HEK293 (cell line): ENCODE results near the gene TMEM145.
A peak's percentile ranks its signal among the peaks of the same experiment; 100 is the strongest.

Experiments
- CTCF ChIA-PET: fragments of 350-600 bp; formaldehyde crosslinking; extraction: SDS; loops from one replicate; lab custom pipeline; 2021; ENCODE audit warnings: antibody characterized with exemption; lab: Yijun Ruan, JAX
- POLR2A ChIA-PET: fragments of 300-600 bp; formaldehyde crosslinking; extraction: SDS; loops from one replicate; lab custom pipeline; 2020; ENCODE audit warnings: antibody characterized with exemption, inconsistent platforms; lab: Yijun Ruan, JAX
- H3K27ac ChIP-seq: fragments of 200-500 bp; sonication (Bioruptor generic); 2 replicates; pipeline ENCODE4 v1.5.1; 2014; ENCODE audit warnings: low read depth, low read length, control low read depth, inconsistent platforms; ENCODE audit errors: extremely low read depth
- H3K36me3 ChIP-seq, 2 experiments: fragments of 200-500 bp in 1 of 2; sonication (Bioruptor generic) in 1 of 2; 1 replicate in 1 of 2; 2 replicates in 1 of 2; pipeline ENCODE4 v1.5.1; 2014 to 2017; ENCODE audit warnings: inconsistent platforms in 2 of 2, low read length in 2 of 2; ENCODE audit not compliant: control insufficient read depth in 2 of 2, insufficient read depth in 1 of 2
- H3K4me1 ChIP-seq: fragments of 200-500 bp; sonication (Bioruptor generic); 2 replicates; pipeline ENCODE4 v1.5.1; 2014; ENCODE audit warnings: mild to moderate bottlenecking, low read length, inconsistent platforms; ENCODE audit not compliant: control insufficient read depth, insufficient read depth
- H3K4me3 ChIP-seq: 2 replicates; pipeline ENCODE4 v1.5.1; 2011; ENCODE audit warnings: low read depth, mild to moderate bottlenecking, control low read depth, low read length, moderate library complexity
- H3K9me3 ChIP-seq: fragments of 200-500 bp; sonication (Bioruptor generic); 2 replicates; pipeline ENCODE4 v1.5.1; 2014; ENCODE audit warnings: low read depth, low read length, inconsistent platforms; ENCODE audit not compliant: control insufficient read depth, insufficient read depth
- HOXD13 ChIP-seq: sonication (generic); formaldehyde crosslinking; IDR thresholded peaks from 2 replicates; pipeline ENCODE4 v1.8.0; 2022; ENCODE audit warnings: missing genetic modification reagents, borderline replicate concordance
- MZF1 ChIP-seq: fragments of 450-650 bp; formaldehyde crosslinking; IDR thresholded peaks from 2 replicates; pipeline ENCODE4 v1.5.1; 2017; ENCODE audit warnings: missing biosample characterization, missing genetic modification characterization, borderline replicate concordance
- RBAK ChIP-seq: fragments of 450-650 bp; formaldehyde crosslinking; IDR thresholded peaks from 2 replicates; pipeline ENCODE4 v1.5.1; 2016; ENCODE audit warnings: missing biosample characterization, missing genetic modification characterization
- SP2 ChIP-seq: fragments of 450-650 bp; formaldehyde crosslinking; IDR thresholded peaks from 2 replicates; pipeline ENCODE4 v1.5.1; 2016; ENCODE audit warnings: missing biosample characterization, missing genetic modification characterization
- WT1 ChIP-seq: fragments of 450-650 bp; formaldehyde crosslinking; IDR thresholded peaks from 2 replicates; pipeline ENCODE4 v1.5.1; 2016; ENCODE audit warnings: missing biosample characterization, missing genetic modification characterization
- YY2 ChIP-seq: fragments of 450-650 bp; formaldehyde crosslinking; IDR thresholded peaks from 2 replicates; pipeline ENCODE4 v1.5.1; 2016; ENCODE audit warnings: missing biosample characterization, missing genetic modification characterization
- ZBTB20 ChIP-seq: fragments of 450-650 bp; formaldehyde crosslinking; IDR thresholded peaks from 2 replicates; pipeline ENCODE4 v1.5.1; 2016; ENCODE audit warnings: missing biosample characterization, missing genetic modification characterization
- ZNF184 ChIP-seq: fragments of 450-650 bp; IDR thresholded peaks from 2 replicates; pipeline ENCODE4 v1.5.1; 2018; ENCODE audit warnings: missing biosample characterization, mild to moderate bottlenecking, missing genetic modification characterization
- ZNF350 ChIP-seq: fragments of 450-650 bp; formaldehyde crosslinking; IDR thresholded peaks from 2 replicates; pipeline ENCODE4 v1.5.0; 2017; ENCODE audit warnings: missing biosample characterization, mild to moderate bottlenecking, missing genetic modification characterization
- ZNF416 ChIP-seq: fragments of 450-650 bp; formaldehyde crosslinking; IDR thresholded peaks from 2 replicates; pipeline ENCODE4 v1.5.1; 2016; ENCODE audit warnings: missing biosample characterization, missing genetic modification characterization
- ZNF48 ChIP-seq: fragments of 450-650 bp; formaldehyde crosslinking; IDR thresholded peaks from 2 replicates; pipeline ENCODE4 v1.5.1; 2016; ENCODE audit warnings: missing biosample characterization, missing genetic modification characterization
- ZNF514 ChIP-seq: fragments of 450-650 bp; formaldehyde crosslinking; IDR thresholded peaks from 2 replicates; pipeline ENCODE4 v1.5.1; 2016; ENCODE audit warnings: missing biosample characterization, missing genetic modification characterization
- ZNF529 ChIP-seq: fragments of 450-650 bp; formaldehyde crosslinking; IDR thresholded peaks from 2 replicates; pipeline ENCODE4 v1.5.1; 2017; ENCODE audit warnings: missing genetic modification characterization, missing biosample characterization; ENCODE audit not compliant: insufficient replicate concordance
- ZNF549 ChIP-seq: fragments of 450-650 bp; IDR thresholded peaks from 2 replicates; pipeline ENCODE4 v1.5.1; 2018; ENCODE audit warnings: missing biosample characterization, missing genetic modification characterization, mild to moderate bottlenecking, inconsistent platforms, moderate library complexity
- ZNF623 ChIP-seq: fragments of 450-650 bp; formaldehyde crosslinking; IDR thresholded peaks from 2 replicates; pipeline ENCODE4 v1.5.1; 2016; ENCODE audit warnings: missing biosample characterization, missing genetic modification characterization
- ZNF660 ChIP-seq: fragments of 450-650 bp; IDR thresholded peaks from 2 replicates; pipeline ENCODE4 v1.5.1; 2018; ENCODE audit warnings: missing biosample characterization, mild to moderate bottlenecking, missing genetic modification characterization
- ZNF76 ChIP-seq: fragments of 450-650 bp; formaldehyde crosslinking; IDR thresholded peaks from 2 replicates; pipeline ENCODE4; 2016; ENCODE audit warnings: low read depth, missing biosample characterization, missing genetic modification characterization, borderline replicate concordance
- ZNF837 ChIP-seq: fragments of 450-650 bp; formaldehyde crosslinking; IDR thresholded peaks from 2 replicates; pipeline ENCODE4 v1.5.1; 2016; ENCODE audit warnings: missing biosample characterization, missing genetic modification characterization
- ZSCAN16 ChIP-seq: fragments of 450-650 bp; formaldehyde crosslinking; IDR thresholded peaks from 2 replicates; pipeline ENCODE4 v1.5.1; 2016; ENCODE audit warnings: missing biosample characterization, missing genetic modification characterization
- TF ChIP-seq, protein P1 (sequence below): fragments of 450-650 bp; formaldehyde crosslinking; IDR thresholded peaks from 2 replicates; pipeline ENCODE4 v1.5.1; 2016; ENCODE audit warnings: missing biosample characterization, missing genetic modification characterization
- TF ChIP-seq, protein P2 (sequence below): fragments of 450-650 bp; formaldehyde crosslinking; IDR thresholded peaks from 2 replicates; pipeline ENCODE4 v1.5.1; 2016; ENCODE audit warnings: missing biosample characterization, missing genetic modification characterization, low read depth
- TF ChIP-seq, protein P3 (sequence below): fragments of 450-650 bp; formaldehyde crosslinking; IDR thresholded peaks from 2 replicates; pipeline ENCODE4 v1.5.1; 2016; ENCODE audit warnings: missing biosample characterization, missing genetic modification characterization
- TF ChIP-seq, protein P4 (sequence below): fragments of 450-650 bp; formaldehyde crosslinking; IDR thresholded peaks from 2 replicates; pipeline ENCODE4 v1.5.1; 2016; ENCODE audit warnings: missing biosample characterization, missing genetic modification characterization

TMEM145 gene

DNA sequence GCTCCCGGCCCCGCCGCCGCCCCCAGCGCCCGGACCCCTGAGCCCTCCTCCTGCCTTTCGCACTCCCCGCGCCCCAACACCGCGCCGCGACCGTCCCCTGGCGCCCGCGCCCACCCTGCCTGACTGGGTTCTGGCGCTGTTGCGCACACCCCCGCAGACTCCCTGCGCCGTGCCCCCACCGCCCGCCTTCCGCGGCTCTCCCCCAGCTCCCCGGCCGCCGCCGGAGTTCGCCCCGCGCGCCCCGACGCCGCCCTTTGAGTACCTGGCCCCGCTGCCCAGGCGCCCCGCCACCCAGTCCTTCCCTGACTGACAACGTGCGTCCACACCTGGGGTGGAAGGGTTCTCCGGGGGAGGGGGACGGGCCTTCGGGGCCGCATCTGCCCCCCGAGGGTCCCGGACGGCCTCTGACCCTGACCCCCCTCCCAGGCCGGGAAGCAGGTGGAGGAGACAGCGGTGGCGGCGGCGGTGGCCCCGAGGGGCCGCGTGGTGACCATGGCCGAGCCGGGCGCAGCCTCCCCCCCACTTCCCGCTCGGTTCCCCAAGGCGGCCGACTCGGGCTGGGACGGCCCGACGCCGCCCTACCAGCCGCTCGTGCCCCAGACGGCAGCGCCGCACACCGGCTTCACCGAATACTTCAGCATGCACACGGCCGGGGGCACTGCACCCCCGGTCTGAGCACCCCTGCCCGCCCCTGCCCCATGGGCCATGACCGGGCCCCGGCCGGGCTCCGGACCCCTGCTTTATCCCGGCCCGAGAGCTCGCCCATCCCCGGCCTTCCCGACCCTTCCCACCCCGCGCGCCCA is 10.9 kb downstream of the TMEM145 start:
- POLR2A ChIA-PET, result interaction anchor here (1.5 kb wide), 1 partner anchor 77 kb away, joined by 4 read pairs; no protein-coding TSS in a partner anchor
- Histone ChIP-seq H3K9me3 (no peaks in the 10 kb centered on the region), H3K4me1 (peaks cover 27% of the 10 kb centered on the region), H3K27ac (no peak overlapping the region), H3K36me3 (no peaks in the 10 kb centered on the region; a peak in 1 of 3 replicates), H3K4me3 (no peak overlapping the region)
- CTCF ChIA-PET, result interaction anchor here (1.6 to 2.0 kb wide), 2 partner anchors 19 to 216 kb away, joined by 4 to 7 read pairs; no protein-coding TSS in a partner anchor
- no peak for TF ChIP-seq ZNF549
- no peak for TF ChIP-seq ZNF48 (tag by site-specific recombination)
- no peak for TF ChIP-seq ZNF184
- no peak for TF ChIP-seq RBAK
- TF ChIP-seq, protein P1, sequence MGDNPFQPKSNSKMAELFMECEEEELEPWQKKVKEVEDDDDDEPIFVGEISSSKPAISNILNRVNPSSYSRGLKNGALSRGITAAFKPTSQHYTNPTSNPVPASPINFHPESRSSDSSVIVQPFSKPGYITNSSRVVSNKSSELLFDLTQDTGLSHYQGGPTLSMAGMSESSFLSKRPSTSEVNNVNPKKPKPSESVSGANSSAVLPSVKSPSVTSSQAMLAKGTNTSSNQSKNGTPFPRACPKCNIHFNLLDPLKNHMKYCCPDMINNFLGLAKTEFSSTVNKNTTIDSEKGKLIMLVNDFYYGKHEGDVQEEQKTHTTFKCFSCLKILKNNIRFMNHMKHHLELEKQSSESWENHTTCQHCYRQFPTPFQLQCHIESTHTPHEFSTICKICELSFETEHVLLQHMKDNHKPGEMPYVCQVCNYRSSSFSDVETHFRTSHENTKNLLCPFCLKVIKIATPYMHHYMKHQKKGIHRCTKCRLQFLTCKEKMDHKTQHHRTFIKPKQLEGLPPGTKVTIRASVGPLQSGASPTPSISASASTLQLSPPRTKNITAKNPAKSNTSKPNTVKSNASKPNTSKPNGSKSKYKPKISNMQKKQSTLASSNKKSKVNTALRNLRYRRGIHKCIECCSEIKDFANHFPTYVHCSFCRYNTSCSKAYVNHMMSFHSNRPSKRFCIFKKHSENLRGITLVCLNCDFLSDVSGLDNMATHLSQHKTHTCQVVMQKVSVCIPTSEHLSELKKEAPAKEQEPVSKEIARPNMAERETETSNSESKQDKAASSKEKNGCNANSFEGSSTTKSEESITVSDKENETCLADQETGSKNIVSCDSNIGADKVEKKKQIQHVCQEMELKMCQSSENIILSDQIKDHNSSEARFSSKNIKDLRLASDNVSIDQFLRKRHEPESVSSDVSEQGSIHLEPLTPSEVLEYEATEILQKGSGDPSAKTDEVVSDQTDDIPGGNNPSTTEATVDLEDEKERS (tag by site-specific recombination), result no peak
- no peak for TF ChIP-seq ZNF837 (tag by site-specific recombination)
- TF ChIP-seq ZNF514 (tag by site-specific recombination), result no peak
- TF ChIP-seq ZNF529 (tag by site-specific recombination), result no peak
- TF ChIP-seq SP2 (tag by site-specific recombination), result no peak
- TF ChIP-seq ZNF350, result no peak
- TF ChIP-seq, protein P2, sequence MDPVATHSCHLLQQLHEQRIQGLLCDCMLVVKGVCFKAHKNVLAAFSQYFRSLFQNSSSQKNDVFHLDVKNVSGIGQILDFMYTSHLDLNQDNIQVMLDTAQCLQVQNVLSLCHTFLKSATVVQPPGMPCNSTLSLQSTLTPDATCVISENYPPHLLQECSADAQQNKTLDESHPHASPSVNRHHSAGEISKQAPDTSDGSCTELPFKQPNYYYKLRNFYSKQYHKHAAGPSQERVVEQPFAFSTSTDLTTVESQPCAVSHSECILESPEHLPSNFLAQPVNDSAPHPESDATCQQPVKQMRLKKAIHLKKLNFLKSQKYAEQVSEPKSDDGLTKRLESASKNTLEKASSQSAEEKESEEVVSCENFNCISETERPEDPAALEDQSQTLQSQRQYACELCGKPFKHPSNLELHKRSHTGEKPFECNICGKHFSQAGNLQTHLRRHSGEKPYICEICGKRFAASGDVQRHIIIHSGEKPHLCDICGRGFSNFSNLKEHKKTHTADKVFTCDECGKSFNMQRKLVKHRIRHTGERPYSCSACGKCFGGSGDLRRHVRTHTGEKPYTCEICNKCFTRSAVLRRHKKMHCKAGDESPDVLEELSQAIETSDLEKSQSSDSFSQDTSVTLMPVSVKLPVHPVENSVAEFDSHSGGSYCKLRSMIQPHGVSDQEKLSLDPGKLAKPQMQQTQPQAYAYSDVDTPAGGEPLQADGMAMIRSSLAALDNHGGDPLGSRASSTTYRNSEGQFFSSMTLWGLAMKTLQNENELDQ (tag by site-specific recombination), result no peak
- no peak for TF ChIP-seq ZBTB20
- TF ChIP-seq ZNF660 (tag by site-specific recombination), result no peak
- TF ChIP-seq ZNF416 (tag by site-specific recombination), result no peak

DNA sequence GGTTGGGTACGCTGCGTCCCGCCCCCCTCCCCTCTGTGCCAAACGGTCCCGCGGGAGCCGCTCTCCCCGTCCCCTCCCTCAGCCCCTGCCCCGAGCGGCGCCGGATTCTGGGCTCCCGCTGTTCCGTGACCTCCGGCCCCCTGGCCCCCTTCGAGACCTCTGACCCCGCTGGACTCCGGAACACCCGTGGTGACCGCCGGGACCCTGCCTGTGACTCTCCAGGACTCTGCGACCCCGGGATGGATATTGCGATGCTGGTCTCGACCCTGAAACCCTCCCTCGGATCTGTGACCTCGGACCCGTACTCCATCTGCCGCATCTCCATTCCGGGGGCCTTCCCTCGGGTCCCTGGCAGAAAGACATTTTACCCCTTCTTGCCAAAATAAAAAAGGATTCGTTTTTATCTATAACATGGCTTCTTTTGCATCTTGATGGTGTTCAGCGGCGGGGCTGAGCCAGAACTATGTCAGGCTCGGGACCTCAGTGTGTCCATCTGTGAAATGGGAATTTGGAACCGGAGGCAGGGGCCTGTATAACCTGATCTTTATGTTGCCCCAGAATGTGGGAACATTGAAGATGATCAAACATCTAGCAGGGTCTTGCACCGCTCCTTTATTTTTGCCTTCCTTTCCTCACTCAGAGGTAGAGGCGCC is 11.7 kb downstream of the TMEM145 start:
- ChIA-PET CTCF (no interaction called here), POLR2A (no interaction called here)
- Histone ChIP-seq H3K9me3 (no peaks in the 10 kb centered on the region), H3K4me3 (no peak overlapping the region), H3K4me1 (peaks cover 35% of the 10 kb centered on the region), H3K36me3 (no peaks in the 10 kb centered on the region; a peak in 1 of 3 replicates), H3K27ac (no peak overlapping the region; the same call in 1 of the 2 replicates)
- no peak for TF ChIP-seq WT1 (tag by site-specific recombination)
- no peak for TF ChIP-seq ZNF76 (tag by site-specific recombination)
- TF ChIP-seq ZSCAN16, result no peak
- TF ChIP-seq HOXD13, result no peak
- TF ChIP-seq ZNF623 (tag by site-specific recombination), result 0 out of 2 replicates have a peak, but pooled peaks have one; percentile 5
- TF ChIP-seq MZF1, result no peak
- no peak for TF ChIP-seq YY2 (tag by site-specific recombination)
- TF ChIP-seq, protein P3, sequence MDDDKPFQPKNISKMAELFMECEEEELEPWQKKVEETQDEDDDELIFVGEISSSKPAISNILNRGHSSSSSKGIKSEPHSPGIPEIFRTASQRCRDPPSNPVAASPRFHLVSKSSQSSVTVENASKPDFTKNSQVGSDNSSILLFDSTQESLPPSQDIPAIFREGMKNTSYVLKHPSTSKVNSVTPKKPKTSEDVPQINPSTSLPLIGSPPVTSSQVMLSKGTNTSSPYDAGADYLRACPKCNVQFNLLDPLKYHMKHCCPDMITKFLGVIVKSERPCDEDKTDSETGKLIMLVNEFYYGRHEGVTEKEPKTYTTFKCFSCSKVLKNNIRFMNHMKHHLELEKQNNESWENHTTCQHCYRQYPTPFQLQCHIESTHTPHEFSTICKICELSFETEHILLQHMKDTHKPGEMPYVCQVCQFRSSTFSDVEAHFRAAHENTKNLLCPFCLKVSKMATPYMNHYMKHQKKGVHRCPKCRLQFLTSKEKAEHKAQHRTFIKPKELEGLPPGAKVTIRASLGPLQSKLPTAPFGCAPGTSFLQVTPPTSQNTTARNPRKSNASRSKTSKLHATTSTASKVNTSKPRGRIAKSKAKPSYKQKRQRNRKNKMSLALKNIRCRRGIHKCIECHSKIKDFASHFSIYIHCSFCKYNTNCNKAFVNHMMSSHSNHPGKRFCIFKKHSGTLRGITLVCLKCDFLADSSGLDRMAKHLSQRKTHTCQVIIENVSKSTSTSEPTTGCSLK (tag by site-specific recombination), result no peak
- TF ChIP-seq, protein P4, sequence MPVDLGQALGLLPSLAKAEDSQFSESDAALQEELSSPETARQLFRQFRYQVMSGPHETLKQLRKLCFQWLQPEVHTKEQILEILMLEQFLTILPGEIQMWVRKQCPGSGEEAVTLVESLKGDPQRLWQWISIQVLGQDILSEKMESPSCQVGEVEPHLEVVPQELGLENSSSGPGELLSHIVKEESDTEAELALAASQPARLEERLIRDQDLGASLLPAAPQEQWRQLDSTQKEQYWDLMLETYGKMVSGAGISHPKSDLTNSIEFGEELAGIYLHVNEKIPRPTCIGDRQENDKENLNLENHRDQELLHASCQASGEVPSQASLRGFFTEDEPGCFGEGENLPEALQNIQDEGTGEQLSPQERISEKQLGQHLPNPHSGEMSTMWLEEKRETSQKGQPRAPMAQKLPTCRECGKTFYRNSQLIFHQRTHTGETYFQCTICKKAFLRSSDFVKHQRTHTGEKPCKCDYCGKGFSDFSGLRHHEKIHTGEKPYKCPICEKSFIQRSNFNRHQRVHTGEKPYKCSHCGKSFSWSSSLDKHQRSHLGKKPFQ (tag by site-specific recombination), result no peak
